RWPE2 (cell line): ENCODE measurements around the gene PBX3.

Experiments used
- ATAC-seq: fragments of 200-7000 bp; cut with Tn5 transposase; 3 replicates; pipeline ENCODE4 v1.9.1; 2021; ENCODE audit warnings: low read depth
- DNase-seq: peaks from one replicate; pipeline ENCODE4 v3.0.0-alpha.2; 2020; ENCODE audit warnings: low spot score
- H3K27ac ChIP-seq: fragments of 450-650 bp; 2 replicates; pipeline ENCODE4 v1.5.1; 2017; ENCODE audit warnings: mild to moderate bottlenecking; ENCODE audit not compliant: poor library complexity, severe bottlenecking
- H3K27me3 ChIP-seq: fragments of 250-450 bp; sonication (Bioruptor Pico); 2 replicates; pipeline ENCODE4 v1.5.1; 2021; ENCODE audit warnings: mild to moderate bottlenecking, moderate library complexity; ENCODE audit not compliant: insufficient read depth, poor library complexity, severe bottlenecking
- H3K36me3 ChIP-seq: fragments of 250-450 bp; sonication (Bioruptor Pico); 2 replicates; pipeline ENCODE4 v1.5.1; 2020; ENCODE audit warnings: low read depth, mild to moderate bottlenecking, moderate library complexity
- H3K4me1 ChIP-seq: fragments of 250-450 bp; sonication (Bioruptor Pico); 2 replicates; pipeline ENCODE4 v1.5.1; 2021; ENCODE audit warnings: mild to moderate bottlenecking, moderate library complexity; ENCODE audit not compliant: insufficient read depth, poor library complexity, severe bottlenecking
- H3K4me3 ChIP-seq: fragments of 250-450 bp; sonication (Bioruptor Pico); 2 replicates; pipeline ENCODE4 v1.5.1; 2021; ENCODE audit warnings: mild to moderate bottlenecking, moderate library complexity; ENCODE audit not compliant: severe bottlenecking
- H3K9me3 ChIP-seq: fragments of 250-450 bp; sonication (Bioruptor Pico); 2 replicates; pipeline ENCODE4 v1.5.1; 2021; ENCODE audit warnings: mild to moderate bottlenecking, moderate library complexity; ENCODE audit not compliant: severe bottlenecking
- TF ChIP-seq, protein P1 (sequence below): fragments of 450-650 bp; IDR thresholded peaks from one replicate; pipeline ENCODE4 v1.5.1; 2017; ENCODE audit warnings: mild to moderate bottlenecking, moderate library complexity; ENCODE audit not compliant: poor library complexity, severe bottlenecking

PBX3 gene

DNA sequence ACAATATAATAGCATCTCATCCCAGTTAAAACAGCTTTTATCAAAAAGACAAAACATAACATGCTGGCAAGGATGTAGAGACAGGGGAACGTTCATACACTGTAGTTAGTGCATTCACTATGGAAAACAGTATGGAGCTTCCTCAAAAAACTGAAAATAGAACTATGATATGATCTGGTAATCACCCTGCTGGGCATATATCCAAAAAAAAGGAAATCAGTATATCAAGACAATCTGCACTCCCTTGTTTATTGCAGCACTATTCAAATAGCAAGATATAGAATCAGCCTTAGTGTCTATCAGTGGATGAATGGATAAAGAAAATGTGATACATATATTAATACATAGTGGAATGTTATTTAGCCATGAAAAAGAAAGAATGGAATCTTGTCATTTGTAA is 88.5 kb downstream of the PBX3 start:
- Histone ChIP-seq H3K27ac (no peak overlapping the region), H3K27me3 (no peaks in the 10 kb centered on the region), H3K4me1 (no peaks in the 10 kb centered on the region), H3K36me3 (no peaks in the 10 kb centered on the region), H3K9me3 (no peaks in the 10 kb centered on the region), H3K4me3 (no peak overlapping the region)
- TF ChIP-seq, protein P1, sequence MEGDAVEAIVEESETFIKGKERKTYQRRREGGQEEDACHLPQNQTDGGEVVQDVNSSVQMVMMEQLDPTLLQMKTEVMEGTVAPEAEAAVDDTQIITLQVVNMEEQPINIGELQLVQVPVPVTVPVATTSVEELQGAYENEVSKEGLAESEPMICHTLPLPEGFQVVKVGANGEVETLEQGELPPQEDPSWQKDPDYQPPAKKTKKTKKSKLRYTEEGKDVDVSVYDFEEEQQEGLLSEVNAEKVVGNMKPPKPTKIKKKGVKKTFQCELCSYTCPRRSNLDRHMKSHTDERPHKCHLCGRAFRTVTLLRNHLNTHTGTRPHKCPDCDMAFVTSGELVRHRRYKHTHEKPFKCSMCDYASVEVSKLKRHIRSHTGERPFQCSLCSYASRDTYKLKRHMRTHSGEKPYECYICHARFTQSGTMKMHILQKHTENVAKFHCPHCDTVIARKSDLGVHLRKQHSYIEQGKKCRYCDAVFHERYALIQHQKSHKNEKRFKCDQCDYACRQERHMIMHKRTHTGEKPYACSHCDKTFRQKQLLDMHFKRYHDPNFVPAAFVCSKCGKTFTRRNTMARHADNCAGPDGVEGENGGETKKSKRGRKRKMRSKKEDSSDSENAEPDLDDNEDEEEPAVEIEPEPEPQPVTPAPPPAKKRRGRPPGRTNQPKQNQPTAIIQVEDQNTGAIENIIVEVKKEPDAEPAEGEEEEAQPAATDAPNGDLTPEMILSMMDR, result no peak
- ATAC-seq (no peak), DNase-seq (no peak)

DNA sequence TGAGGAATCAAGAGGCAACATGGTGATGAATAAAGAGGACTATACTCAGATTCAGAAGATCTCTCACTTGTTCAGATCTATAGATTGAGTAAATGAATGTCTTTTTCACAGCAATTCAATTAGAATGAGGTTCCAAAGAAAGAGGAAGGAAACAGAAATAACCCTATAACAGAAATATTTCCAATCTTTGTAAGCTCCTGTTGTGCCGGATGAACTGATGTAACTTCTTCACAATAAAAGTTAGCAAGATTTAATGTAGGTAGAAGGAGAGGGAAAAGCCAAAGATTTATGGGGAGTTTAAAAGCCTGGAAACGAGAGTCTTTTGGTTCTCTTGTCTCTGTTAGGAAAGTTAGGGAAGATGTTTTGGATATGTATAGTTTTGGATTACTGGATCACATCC is 92.1 kb downstream of the PBX3 start:
- H3K27ac ChIP-seq, result no peak overlapping the region
- no peak for ATAC-seq

GRCh38 chr9:125841444-125841843 is 94.3 kb downstream of the PBX3 start:
- Histone ChIP-seq H3K27ac (no peak overlapping the region), H3K4me1 (no peaks in the 10 kb centered on the region), H3K9me3 (no peaks in the 10 kb centered on the region), H3K36me3 (no peaks in the 10 kb centered on the region), H3K4me3 (no peak overlapping the region), H3K27me3 (no peaks in the 10 kb centered on the region)
- DNase-seq, result no peak
- ATAC-seq, result no peak
- TF ChIP-seq, protein P1, result no peak

More for the DNA sequence above, 92.1 kb downstream of the PBX3 start:
- no peak for DNase-seq
- Histone ChIP-seq H3K36me3 (no peaks in the 10 kb centered on the region), H3K9me3 (no peaks in the 10 kb centered on the region), H3K4me3 (no peak overlapping the region), H3K27me3 (no peaks in the 10 kb centered on the region), H3K4me1 (no peaks in the 10 kb centered on the region)
- TF ChIP-seq, protein P1, result no peak

GRCh38 chr9:125842242-125842641 is 95.1 kb downstream of the PBX3 start:
- Histone ChIP-seq H3K4me1 (no peaks in the 10 kb centered on the region), H3K27me3 (no peaks in the 10 kb centered on the region), H3K27ac (no peak overlapping the region), H3K36me3 (no peaks in the 10 kb centered on the region), H3K4me3 (no peak overlapping the region), H3K9me3 (no peaks in the 10 kb centered on the region)
- TF ChIP-seq, protein P1, result no peak
- no peak for ATAC-seq
- DNase-seq, result no peak

DNA sequence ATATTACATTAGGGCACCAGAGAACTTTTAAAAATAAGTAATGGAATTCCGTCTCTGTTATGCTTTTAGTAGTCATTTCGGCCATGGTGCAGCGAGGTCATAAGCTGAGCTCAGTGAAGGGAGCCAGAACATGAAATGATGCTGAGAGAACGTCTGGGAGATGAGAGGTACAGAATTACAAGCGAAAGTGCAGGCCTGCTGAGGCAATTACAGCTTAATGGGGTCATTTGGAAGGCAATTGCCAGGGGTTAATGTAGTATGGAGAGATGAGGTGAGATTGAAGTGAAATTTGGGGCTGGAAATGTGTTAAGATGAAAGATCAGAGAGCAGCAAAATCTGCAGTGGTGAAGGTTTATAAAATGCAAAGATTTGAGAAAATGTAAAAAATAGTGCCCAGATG is 96.5 kb downstream of the PBX3 start:
- ATAC-seq (no peak), DNase-seq (no peak)
- Histone ChIP-seq H3K36me3 (no peaks in the 10 kb centered on the region; the same call in 1 of the 2 replicates), H3K27me3 (no peaks in the 10 kb centered on the region), H3K9me3 (no peaks in the 10 kb centered on the region), H3K4me1 (no peaks in the 10 kb centered on the region), H3K27ac (no peak overlapping the region), H3K4me3 (no peak overlapping the region)
- TF ChIP-seq, protein P1, result no peak
